ENCODE results near the gene ZNF808. TPM values are rescaled to one million over a fixed set of nuclear protein-coding genes. Genes with fewer than 3 reads are reported as not detected.
"Not testable (repeated sequence)": the region's sequence is repeated elsewhere in the genome, so short reads cannot be mapped to it uniquely, and the experiment has no call there.

Gene ZNF808
- total RNA-seq, 3 donors from 2014 or later = 12.1 to 12.7 (median 12.6) TPM

DNA sequence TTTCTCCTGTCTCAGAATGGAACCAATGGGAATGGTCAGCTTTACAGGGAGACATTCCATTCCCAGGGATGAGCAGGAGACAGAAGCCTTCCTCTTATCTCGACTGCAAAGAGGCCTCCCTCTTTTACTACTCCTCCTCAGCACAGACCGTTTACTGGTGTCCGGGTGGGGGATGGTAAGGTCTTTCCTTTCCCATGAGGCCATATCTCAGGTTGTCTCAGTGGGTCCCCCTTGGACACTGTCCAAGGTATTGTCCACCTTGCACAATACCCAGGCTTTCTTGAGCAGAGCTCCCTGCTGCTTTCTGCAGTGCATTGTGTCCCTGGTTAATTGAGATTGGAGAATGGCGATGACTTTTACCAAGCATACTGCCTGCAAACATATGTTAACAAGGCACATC lies 7.5 kb upstream of the ZNF808 start:
- no peak for DNase-seq
- H3K9me3 Mint-ChIP-seq = peaks cover 32% of the 10 kb centered on the region
- no peaks in the 10 kb centered on the region for H3K4me1 Mint-ChIP-seq (ENCODE audit: low read depth)
- H3K36me3 Mint-ChIP-seq (ENCODE audit: insufficient read depth) = peaks cover 3% of the 10 kb centered on the region
- no peaks in the 10 kb centered on the region for H3K27me3 Mint-ChIP-seq (ENCODE audit: low read depth)
- ATAC-seq = no peak
- no peak overlapping the region for H3K4me3 Mint-ChIP-seq

DNA sequence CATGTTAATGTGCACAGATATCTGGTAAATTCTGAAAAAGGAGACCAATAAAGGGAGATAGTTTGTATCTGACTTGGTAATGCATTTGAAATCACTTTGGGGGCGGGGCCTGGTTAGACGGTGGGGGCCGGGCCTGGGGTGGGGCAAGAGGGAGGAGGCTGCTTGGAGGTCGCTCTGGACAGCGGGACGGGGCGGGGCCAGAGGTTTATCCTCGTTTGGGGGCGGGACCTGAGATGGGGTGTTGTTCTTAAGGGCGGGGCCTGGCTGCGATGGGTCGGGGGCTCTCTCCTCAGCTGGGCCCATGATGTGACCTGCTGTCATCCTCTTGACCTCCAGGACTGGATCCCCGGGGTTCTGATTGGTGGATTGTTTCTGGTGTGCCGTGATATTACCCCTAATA lies 4.9 kb upstream of the ZNF808 start:
- Mint-ChIP-seq H3K4me1 (ENCODE audit: low read depth) (peaks cover 3% of the 10 kb centered on the region), H3K9me3 (peaks cover 13% of the 10 kb centered on the region), H3K27me3 (ENCODE audit: low read depth) (no peaks in the 10 kb centered on the region), H3K36me3 (ENCODE audit: insufficient read depth) (no peaks in the 10 kb centered on the region), H3K4me3 (no peak overlapping the region)
- ATAC-seq (no peak), DNase-seq (no peak)

DNA sequence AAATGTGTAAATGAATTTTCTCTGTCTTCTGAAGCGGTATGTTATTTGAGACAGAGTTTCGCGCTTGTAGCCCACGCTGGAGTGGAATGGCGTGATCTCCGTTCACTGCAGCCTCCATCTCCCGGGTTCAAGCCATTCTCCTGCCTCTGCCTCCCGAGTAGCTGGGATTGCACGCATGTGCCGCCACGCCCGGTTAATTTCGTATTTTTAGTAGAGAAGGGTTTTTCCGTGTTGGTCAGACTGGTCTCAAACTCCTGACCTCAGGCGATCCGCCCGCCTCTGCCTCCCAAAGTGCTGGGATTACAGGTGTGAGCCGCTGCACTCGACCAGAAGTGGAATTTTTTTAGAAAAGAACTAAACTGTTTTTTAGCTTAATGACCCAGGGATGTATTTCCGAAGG lies 3.4 kb upstream of the ZNF808 start:
- Mint-ChIP-seq H3K9me3 (peaks cover 13% of the 10 kb centered on the region), H3K36me3 (ENCODE audit: insufficient read depth) (no peaks in the 10 kb centered on the region), H3K27me3 (ENCODE audit: low read depth) (no peaks in the 10 kb centered on the region), H3K4me1 (ENCODE audit: low read depth) (peaks cover 13% of the 10 kb centered on the region), H3K4me3 (no peak overlapping the region)
- ATAC-seq = no peak
- no peak for DNase-seq

DNA sequence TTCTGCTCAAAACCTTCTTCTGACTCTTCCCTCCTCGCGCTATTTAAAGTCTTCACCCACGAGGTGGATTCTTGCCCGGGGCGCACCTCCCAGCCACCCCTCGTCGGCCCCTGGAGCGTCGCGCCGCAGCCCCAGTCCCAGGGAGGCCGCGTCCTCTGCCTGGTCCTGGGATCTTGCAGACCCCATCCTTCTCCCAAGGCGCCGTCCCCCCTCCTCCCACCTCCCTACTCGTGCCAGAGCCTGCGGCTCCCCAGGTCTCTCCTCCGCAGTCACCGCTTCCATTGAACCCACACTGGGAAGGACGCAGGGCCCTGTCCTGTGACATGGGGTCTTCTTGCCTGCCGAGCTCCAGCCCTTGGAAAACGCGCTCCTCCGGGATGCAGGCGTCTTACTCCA lies 486 bp downstream of the ZNF808 start:
- Mint-ChIP-seq H3K4me1 (ENCODE audit: low read depth) (peaks cover 21% of the 10 kb centered on the region), H3K9me3 (no peaks in the 10 kb centered on the region), H3K36me3 (ENCODE audit: insufficient read depth) (peaks cover 6% of the 10 kb centered on the region), H3K27me3 (ENCODE audit: low read depth) (no peaks in the 10 kb centered on the region), H3K4me3 (peak overlapping the region; percentile 96)
- DNase-seq = no peak
- ATAC-seq = peak in 1 of 2 donors; percentile 12

DNA sequence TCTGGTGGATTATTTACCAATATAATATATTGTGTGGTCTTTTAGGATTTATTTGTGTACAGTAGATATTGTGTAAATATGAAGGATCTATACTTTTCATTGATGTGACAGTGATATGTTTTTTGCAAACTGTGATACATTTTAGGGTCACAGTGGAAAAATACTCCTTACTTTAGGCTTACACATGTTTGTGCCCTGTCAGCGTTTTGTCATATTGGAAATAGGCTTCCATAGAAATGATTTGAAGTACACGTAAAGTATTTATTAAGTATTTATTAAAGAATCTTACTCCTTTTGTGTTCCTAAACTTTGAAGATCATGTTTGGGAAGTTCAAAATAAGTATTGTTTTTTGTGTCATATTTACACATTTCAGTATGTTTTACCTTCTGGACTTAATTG lies 5.0 kb downstream of the ZNF808 start:
- no peak overlapping the region for H3K4me3 Mint-ChIP-seq
- ATAC-seq (no peak), DNase-seq (no peak)
- no peaks in the 10 kb centered on the region for H3K9me3 Mint-ChIP-seq
- no peaks in the 10 kb centered on the region for H3K27me3 Mint-ChIP-seq (ENCODE audit: low read depth)
- peaks cover 43% of the 10 kb centered on the region for H3K4me1 Mint-ChIP-seq (ENCODE audit: low read depth)
- H3K36me3 Mint-ChIP-seq (ENCODE audit: insufficient read depth) = peaks cover 16% of the 10 kb centered on the region

DNA sequence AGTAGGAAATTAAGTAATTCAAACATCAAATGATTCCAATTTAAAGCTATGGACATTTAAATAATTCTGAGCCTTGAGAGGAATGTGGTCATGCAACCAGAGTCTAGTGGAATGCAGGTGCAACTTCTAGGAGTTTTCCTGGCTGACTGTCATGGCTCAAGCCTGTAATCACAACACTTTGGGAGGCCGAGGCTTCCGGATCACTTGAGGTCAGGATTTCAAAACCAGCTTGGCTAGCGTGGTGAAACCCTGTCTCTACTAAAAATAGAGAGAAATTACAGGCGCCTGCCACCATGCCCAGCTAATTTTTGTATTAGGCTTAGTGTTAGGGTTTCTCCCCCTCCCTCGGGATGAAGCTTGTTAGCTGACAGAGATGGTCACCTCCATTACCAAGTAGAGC lies 6.4 kb downstream of the ZNF808 start:
- H3K9me3 Mint-ChIP-seq = no peaks in the 10 kb centered on the region
- H3K4me1 Mint-ChIP-seq (ENCODE audit: low read depth) = peaks cover 36% of the 10 kb centered on the region
- ATAC-seq = no peak
- no peak for DNase-seq
- H3K27me3 Mint-ChIP-seq (ENCODE audit: low read depth) = no peaks in the 10 kb centered on the region
- H3K36me3 Mint-ChIP-seq (ENCODE audit: insufficient read depth) = peaks cover 18% of the 10 kb centered on the region
- no peak overlapping the region for H3K4me3 Mint-ChIP-seq

DNA sequence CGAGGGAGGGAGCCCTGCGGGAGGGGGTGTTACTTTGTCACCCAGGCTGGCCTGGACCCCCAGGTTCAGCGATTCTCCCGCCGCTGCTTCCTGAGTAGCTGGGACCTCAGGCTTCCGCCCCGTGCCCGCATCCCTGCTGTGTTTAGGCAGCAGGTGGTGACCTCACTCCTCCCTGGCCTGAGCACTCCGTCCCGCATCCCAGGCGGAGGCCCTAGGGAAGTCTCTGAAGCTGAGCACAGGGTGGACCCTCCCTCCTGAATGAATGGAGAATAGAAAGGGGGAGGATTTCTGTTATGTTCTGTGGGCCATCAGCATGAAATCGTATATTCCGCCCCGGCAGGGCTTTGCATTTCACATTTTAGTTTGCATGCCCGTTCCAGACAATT lies 7.9 kb downstream of the ZNF808 start:
- Mint-ChIP-seq H3K4me3 (peak overlapping the region; percentile 91), H3K36me3 (ENCODE audit: insufficient read depth) (peaks cover 23% of the 10 kb centered on the region), H3K4me1 (ENCODE audit: low read depth) (peaks cover 34% of the 10 kb centered on the region)
- DNase-seq; H3K9me3 Mint-ChIP-seq; H3K27me3 Mint-ChIP-seq (ENCODE audit: low read depth): not testable (repeated sequence)
- ATAC-seq = peak; percentile 2 to 6

DNA sequence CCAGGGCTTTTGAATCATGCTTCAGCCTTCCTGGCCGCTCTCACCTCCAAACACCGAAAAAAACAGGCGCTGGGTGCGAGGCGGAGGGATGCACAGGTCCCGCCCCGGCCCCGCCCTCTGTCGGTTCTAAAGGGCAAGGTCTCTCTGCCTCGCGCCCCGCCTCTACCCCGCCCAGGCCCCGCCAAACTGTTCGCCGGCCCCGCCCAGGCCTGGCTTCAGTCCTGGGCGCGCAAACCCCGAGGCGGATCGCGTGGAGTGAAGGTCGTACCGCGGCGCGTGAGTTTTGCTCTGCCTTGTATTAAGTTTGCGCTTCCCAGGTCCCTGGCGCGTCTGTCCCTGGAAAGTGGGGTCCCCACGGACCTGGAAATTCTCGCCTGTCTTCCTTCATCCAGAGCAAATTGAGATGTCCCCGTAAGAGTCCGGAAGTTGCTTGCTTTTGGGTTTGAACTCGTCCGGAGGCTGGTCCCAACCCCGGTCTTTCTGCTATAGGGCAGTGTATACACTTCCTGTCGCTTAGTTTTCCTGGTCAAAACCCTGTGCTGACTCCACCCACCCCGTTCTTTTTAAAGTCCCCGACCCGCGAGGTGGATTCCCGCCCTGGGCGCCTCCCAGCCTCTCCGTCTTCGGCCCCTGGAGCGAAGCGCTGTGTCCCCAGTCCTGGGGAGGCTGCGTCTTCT lies 8.4 kb downstream of the ZNF808 start:
- ATAC-seq = peak; percentile 97 to 98
- H3K27me3 Mint-ChIP-seq (ENCODE audit: low read depth) = no peaks in the 10 kb centered on the region
- peaks cover 27% of the 10 kb centered on the region for H3K36me3 Mint-ChIP-seq (ENCODE audit: insufficient read depth)
- peaks cover 36% of the 10 kb centered on the region for H3K4me1 Mint-ChIP-seq (ENCODE audit: low read depth)
- H3K9me3 Mint-ChIP-seq = no peaks in the 10 kb centered on the region
- H3K4me3 Mint-ChIP-seq = peak overlapping the region; percentile 91
- DNase-seq = peak; percentile 88

DNA sequence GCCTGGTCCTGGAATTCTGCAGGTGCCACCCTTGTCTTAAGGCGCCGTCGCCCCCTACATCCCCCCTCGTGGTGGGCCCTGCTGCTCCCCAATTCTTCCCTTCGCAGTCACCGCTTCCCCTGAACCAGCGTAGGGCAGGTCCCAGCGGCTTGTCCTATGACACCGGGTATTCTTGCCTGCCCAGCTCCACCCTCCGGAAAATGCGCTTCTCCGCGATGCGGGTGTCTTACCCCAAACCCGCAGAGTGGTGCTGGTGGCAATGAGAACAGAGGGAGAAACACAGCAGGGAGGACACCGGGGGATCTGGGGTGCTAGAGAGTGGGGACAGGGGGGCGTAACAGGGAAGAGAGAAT lies 9.0 kb downstream of the ZNF808 start:
- ATAC-seq = peak; percentile 34 to 35
- Mint-ChIP-seq H3K36me3 (ENCODE audit: insufficient read depth) (peaks cover 31% of the 10 kb centered on the region), H3K27me3 (ENCODE audit: low read depth) (no peaks in the 10 kb centered on the region), H3K9me3 (no peaks in the 10 kb centered on the region), H3K4me3 (peak overlapping the region; percentile 91), H3K4me1 (ENCODE audit: low read depth) (peaks cover 36% of the 10 kb centered on the region)
- DNase-seq = peak; percentile 14

DNA sequence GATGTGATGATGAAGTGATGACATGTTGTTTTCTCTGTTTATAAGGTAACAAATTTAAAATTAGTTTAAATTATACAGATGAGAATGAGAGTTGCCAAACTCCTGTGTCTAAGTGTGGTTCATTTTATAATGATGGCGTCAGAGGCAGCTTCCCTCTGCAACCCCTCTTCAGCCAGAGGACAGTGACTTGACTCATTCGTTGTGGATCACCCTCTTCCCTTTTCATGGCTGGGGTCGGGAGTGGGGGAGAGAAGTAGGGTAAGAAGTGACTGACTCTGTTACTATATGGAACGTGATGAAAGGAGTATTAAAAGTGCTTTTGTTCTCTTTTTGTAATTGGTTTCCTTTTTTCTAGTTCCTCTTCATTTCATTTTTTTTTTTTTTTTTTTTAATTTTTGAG lies 11.3 kb downstream of the ZNF808 start:
- peaks cover 43% of the 10 kb centered on the region for H3K4me1 Mint-ChIP-seq (ENCODE audit: low read depth)
- ATAC-seq = not testable (repeated sequence)

DNA sequence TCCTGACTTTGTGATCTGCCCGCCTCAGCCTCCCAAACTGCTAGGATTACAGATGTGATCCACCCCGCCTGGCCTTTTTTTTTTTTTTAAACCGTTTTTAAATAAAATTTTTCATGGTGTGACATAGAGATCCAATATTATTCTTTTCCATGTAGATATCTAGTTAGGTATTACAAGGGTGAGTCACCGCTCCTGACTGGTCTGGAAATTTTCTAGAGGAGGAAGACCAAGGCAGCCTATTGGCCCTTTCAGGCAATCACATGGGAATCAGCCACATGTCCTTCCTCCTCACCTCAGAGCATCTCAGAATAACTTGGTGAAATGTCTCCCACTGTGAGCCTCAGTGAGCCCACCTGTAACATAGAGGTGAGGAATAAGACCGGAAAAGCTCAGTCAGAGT lies 13.7 kb downstream of the ZNF808 start:
- not testable (repeated sequence) for DNase-seq; H3K4me3 Mint-ChIP-seq; ATAC-seq; H3K27me3 Mint-ChIP-seq (ENCODE audit: low read depth)
- Mint-ChIP-seq H3K9me3 (peaks cover 11% of the 10 kb centered on the region), H3K36me3 (ENCODE audit: insufficient read depth) (peaks cover 49% of the 10 kb centered on the region), H3K4me1 (ENCODE audit: low read depth) (peaks cover 34% of the 10 kb centered on the region)

More for the DNA sequence above, 11.3 kb downstream of the ZNF808 start:
- not testable (repeated sequence) for DNase-seq; H3K27me3 Mint-ChIP-seq (ENCODE audit: low read depth); H3K4me3 Mint-ChIP-seq; H3K9me3 Mint-ChIP-seq
- H3K36me3 Mint-ChIP-seq (ENCODE audit: insufficient read depth) = peaks cover 40% of the 10 kb centered on the region

DNA sequence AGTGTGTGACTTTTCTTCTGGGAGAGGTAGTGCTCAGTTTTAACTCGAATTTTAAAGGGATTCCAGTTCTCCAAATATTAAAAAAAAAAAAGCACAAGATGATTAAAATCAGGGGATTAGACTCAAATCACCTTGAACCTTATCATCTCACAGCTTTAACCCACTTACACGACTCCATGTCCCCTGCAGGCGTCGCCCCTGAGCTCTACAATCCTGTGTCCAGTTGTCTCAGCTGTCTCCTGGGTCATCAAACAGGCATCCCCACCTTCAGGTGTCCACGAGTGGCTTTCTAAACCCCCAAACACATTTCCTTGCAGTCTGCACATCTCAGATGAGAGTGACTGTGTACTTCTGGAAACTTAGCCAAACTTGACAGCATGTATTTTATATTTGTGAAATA lies 14.1 kb downstream of the ZNF808 start:
- H3K4me3 Mint-ChIP-seq = no peak overlapping the region
- ATAC-seq (no peak), DNase-seq (no peak)
- peaks cover 51% of the 10 kb centered on the region for H3K36me3 Mint-ChIP-seq (ENCODE audit: insufficient read depth)
- peaks cover 11% of the 10 kb centered on the region for H3K9me3 Mint-ChIP-seq
- H3K27me3 Mint-ChIP-seq (ENCODE audit: low read depth) = no peaks in the 10 kb centered on the region
- peaks cover 30% of the 10 kb centered on the region for H3K4me1 Mint-ChIP-seq (ENCODE audit: low read depth)

DNA sequence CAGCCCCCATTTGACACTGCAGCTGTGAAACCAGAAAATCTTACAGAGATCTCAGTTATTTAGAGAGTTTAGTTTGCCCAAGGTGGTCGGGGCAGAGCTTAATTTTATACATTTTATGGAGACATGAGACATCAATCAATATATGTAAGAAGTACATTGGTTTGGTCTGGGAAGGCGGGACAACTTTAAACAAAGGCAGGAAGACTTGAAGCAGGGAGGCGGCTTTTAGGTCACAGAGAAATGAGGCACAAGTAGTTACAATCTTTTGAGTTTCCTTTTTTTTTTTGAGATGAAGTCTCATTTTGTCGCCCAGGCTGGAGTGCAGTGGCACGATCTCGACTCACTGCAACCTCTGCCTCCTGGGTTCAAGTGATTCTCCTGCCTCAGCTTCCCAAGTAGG lies 15.1 kb downstream of the ZNF808 start:
- Mint-ChIP-seq H3K9me3 (peaks cover 11% of the 10 kb centered on the region), H3K4me1 (ENCODE audit: low read depth) (peaks cover 23% of the 10 kb centered on the region), H3K36me3 (ENCODE audit: insufficient read depth) (peaks cover 60% of the 10 kb centered on the region)
- not testable (repeated sequence) for DNase-seq; H3K4me3 Mint-ChIP-seq; ATAC-seq; H3K27me3 Mint-ChIP-seq (ENCODE audit: low read depth)

DNA sequence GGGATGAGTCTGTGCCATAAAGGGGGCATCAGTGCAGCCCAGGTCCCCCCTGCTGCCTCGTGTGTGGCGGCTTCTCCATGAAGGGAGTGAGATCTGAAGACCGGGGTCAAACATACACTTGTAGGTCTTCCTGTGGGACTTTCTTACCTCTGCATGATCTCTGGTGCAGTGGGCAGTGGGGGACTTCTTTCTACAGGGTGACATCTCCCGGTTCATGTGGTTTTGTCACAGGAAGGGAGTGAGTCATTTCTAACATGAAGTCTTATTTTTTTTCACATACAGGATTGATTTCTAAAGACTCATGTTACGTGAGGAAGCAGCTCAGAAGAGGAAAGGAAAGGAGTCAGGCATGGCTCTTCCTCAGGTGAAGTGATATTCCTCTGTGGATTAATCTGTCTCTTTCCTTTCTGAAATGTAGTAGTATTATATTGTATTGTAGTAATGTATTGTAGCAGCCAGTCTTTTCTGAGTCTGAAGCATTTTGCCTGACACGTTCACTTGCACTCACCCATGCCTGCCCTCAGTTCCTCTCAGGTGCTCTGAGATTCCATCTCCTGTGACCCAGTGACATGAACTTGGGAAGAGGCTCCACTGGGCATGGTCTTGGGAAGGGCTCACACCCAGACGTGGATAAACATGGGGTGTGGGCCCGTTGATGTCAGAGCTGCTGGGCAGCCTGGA lies 15.7 kb downstream of the ZNF808 start:
- ATAC-seq (peak; percentile 88 to 89), DNase-seq (peak; percentile 12)
- Mint-ChIP-seq H3K4me3 (no peak overlapping the region), H3K4me1 (ENCODE audit: low read depth) (peaks cover 23% of the 10 kb centered on the region), H3K9me3 (peaks cover 11% of the 10 kb centered on the region), H3K36me3 (ENCODE audit: insufficient read depth) (peaks cover 65% of the 10 kb centered on the region), H3K27me3 (ENCODE audit: low read depth) (no peaks in the 10 kb centered on the region)

Measured in activated T-cell treated with anti-CD3 and anti-CD28 coated beads, Interleukin-2, amount 50 U/mL, for 4 hours (primary cell).